A673 (cell line): ENCODE data around the gene SSR4.

Source experiments
- CTCF ChIP-seq: fragments of 300-800, 200-600 bp; sonication (generic); conservative IDR thresholded peaks from 2 replicates; pipeline ENCODE4 v1.5.1; 2017; ENCODE audit warnings: low read depth, mild to moderate bottlenecking, antibody characterized with exemption, low read length, moderate library complexity, mixed read lengths
- EZH2 ChIP-seq: fragments of 200-600 bp; sonication (generic); IDR thresholded peaks from 2 replicates; pipeline ENCODE4 v1.6.1; 2017; ENCODE audit warnings: borderline replicate concordance, low read depth, mild to moderate bottlenecking, mixed read lengths, antibody characterized with exemption, low read length; ENCODE audit not compliant: poor library complexity, severe bottlenecking

- TF ChIP-seq CTCF = no peak
- TF ChIP-seq EZH2 = no peak
Observed at GRCh38 chrX:153844509-153845082, 50.1 kb downstream of the SSR4 start.
